Measurements from ENCODE around the gene ATP2B2.

DNA sequence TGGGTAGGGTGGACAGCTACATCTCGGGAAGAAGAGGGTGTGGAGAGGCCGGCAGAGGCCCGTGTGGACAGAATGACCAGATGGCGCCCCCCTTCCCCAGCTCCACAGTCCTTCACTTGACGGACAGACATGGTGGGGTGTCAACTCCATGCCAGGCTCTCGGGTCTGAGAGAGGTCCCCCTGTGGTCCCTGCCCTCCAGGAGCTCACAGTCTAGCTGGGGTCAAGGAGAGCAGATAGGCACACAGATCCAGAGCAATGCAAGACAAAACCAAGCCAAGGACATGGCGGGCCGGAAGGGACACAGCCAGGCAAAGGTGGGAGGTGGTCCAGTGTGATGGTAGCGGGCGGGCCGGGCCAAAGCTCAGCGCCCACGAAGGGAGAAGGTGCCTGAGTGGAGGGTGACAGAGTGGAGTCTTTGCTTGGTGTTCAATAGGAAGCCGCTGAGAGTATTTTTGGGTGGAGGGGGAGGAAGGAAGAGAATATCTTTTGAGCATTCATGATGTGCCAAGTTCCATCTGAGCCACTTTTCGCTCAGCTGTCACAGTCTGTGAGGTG is 112.4 kb downstream of the ATP2B2 start:
- TF ChIP-seq, protein P1, sequence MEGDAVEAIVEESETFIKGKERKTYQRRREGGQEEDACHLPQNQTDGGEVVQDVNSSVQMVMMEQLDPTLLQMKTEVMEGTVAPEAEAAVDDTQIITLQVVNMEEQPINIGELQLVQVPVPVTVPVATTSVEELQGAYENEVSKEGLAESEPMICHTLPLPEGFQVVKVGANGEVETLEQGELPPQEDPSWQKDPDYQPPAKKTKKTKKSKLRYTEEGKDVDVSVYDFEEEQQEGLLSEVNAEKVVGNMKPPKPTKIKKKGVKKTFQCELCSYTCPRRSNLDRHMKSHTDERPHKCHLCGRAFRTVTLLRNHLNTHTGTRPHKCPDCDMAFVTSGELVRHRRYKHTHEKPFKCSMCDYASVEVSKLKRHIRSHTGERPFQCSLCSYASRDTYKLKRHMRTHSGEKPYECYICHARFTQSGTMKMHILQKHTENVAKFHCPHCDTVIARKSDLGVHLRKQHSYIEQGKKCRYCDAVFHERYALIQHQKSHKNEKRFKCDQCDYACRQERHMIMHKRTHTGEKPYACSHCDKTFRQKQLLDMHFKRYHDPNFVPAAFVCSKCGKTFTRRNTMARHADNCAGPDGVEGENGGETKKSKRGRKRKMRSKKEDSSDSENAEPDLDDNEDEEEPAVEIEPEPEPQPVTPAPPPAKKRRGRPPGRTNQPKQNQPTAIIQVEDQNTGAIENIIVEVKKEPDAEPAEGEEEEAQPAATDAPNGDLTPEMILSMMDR (IDR thresholded peaks at IDR 0.05) = no peak
- TF ChIP-seq POLR2A (IDR thresholded peaks at IDR 0.05) (no peak), POLR2AphosphoS5 (IDR thresholded peaks at IDR 0.05) (no peak)

Measured in transverse colon (tissue), 4 donors.